ENCODE data around the gene SLC7A4. TPM values are rescaled to one million over a fixed set of nuclear protein-coding genes. Genes with fewer than 3 reads are reported as not detected.
"Not testable (repeated sequence)": the region's sequence is repeated elsewhere in the genome, so short reads cannot be mapped to it uniquely, and the experiment has no call there.

Gene SLC7A4
- total RNA-seq, 3 donors from 2014 or later: 0.10 to 0.13 TPM; not detected in 1

DNA sequence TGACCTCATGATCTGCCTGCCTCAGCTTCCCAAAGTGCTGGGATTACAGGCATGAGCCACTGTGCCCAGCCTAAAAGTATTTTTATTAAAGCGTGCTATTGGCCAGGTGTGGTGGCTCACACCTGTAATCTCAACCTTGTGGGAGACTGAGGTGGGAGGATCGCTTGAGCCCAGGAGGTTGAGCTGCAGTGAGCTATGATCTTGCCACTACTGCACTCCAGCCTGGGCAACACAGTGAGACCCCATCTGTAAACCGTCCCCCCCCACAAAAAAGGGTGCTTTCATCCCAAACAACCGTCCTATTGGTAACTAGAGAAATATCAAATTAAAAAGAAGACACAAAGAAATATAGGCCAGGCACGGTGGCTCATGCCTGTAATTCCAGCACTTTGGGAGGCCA, 6.8 kb upstream of the SLC7A4 start:
- H3K9me3 Mint-ChIP-seq; DNase-seq; ATAC-seq; H3K36me3 Mint-ChIP-seq (ENCODE audit: insufficient read depth); H3K4me1 Mint-ChIP-seq (ENCODE audit: low read depth); H3K4me3 Mint-ChIP-seq: not testable (repeated sequence)
- H3K27me3 Mint-ChIP-seq (ENCODE audit: low read depth): peaks cover 20% of the 10 kb centered on the region

DNA sequence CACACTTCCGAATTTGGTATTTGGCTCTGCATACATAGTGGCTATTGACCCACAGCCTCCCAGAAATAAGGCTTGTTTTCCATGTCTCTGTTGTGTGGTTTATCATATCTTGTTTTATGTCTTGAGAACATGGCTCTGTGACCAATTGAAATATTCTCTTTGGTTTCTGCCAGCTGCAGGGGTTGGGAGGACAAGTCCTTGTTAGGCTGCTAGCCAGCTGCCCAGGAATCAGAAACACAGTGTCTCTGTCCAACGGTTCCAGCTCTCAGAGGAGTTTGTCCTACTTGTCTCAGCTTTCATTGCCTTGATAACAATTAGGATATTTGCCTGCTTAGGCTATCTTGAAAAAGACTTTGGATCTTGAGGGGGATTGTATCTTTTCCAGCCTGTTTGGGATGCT, 6.0 kb upstream of the SLC7A4 start:
- peaks cover 4% of the 10 kb centered on the region for H3K4me1 Mint-ChIP-seq (ENCODE audit: low read depth)
- H3K27me3 Mint-ChIP-seq (ENCODE audit: low read depth): peaks cover 16% of the 10 kb centered on the region
- no peak for ATAC-seq
- H3K4me3 Mint-ChIP-seq: no peak overlapping the region
- DNase-seq: no peak
- no peaks in the 10 kb centered on the region for H3K36me3 Mint-ChIP-seq (ENCODE audit: insufficient read depth)
- no peaks in the 10 kb centered on the region for H3K9me3 Mint-ChIP-seq

DNA sequence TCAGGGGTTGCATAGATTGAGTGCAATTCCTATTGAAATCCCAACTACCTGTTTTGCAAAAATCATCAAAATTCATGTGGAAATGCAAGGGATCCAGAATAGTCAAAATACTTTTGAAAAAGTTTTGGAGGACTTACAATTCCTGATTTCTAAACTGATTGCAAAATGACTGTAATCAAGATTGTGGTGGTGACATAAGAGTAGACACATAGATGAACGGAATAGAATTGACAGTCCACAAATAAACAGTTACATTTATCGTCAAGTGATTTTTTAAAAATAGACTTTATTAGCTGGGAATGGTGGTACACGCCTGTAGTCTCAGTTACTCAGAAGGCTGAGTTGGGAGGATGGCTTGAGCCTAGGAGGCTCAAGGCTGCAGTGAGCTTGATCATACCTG, 2.6 kb upstream of the SLC7A4 start:
- Mint-ChIP-seq H3K9me3 (no peaks in the 10 kb centered on the region), H3K36me3 (ENCODE audit: insufficient read depth) (no peaks in the 10 kb centered on the region), H3K4me3 (no peak overlapping the region), H3K27me3 (ENCODE audit: low read depth) (peaks cover 28% of the 10 kb centered on the region), H3K4me1 (ENCODE audit: low read depth) (no peaks in the 10 kb centered on the region)
- ATAC-seq (no peak), DNase-seq (no peak)

DNA sequence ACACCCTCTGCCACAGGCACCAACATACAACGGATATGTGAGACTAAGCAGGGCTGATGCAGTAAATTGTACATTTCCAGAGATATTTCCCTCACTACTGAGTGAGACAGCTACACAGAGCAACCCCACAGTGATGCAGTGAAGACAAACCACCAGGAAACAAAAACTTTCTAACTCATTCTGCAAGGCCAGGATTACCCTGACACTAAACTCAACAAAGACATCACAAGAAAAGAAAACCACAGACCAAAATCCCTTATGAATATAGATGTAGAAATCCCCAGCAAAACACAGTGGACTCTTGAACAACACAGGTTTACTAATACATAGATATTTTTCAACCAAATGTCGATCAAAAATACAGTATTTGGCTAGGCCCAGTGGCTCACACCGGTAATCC, 1.5 kb upstream of the SLC7A4 start:
- no peaks in the 10 kb centered on the region for H3K36me3 Mint-ChIP-seq (ENCODE audit: insufficient read depth)
- DNase-seq (no peak), ATAC-seq (peak in 1 of 2 donors; percentile 23)
- no peaks in the 10 kb centered on the region for H3K4me1 Mint-ChIP-seq (ENCODE audit: low read depth)
- no peak overlapping the region for H3K4me3 Mint-ChIP-seq
- peaks cover 35% of the 10 kb centered on the region for H3K27me3 Mint-ChIP-seq (ENCODE audit: low read depth)
- no peaks in the 10 kb centered on the region for H3K9me3 Mint-ChIP-seq

DNA sequence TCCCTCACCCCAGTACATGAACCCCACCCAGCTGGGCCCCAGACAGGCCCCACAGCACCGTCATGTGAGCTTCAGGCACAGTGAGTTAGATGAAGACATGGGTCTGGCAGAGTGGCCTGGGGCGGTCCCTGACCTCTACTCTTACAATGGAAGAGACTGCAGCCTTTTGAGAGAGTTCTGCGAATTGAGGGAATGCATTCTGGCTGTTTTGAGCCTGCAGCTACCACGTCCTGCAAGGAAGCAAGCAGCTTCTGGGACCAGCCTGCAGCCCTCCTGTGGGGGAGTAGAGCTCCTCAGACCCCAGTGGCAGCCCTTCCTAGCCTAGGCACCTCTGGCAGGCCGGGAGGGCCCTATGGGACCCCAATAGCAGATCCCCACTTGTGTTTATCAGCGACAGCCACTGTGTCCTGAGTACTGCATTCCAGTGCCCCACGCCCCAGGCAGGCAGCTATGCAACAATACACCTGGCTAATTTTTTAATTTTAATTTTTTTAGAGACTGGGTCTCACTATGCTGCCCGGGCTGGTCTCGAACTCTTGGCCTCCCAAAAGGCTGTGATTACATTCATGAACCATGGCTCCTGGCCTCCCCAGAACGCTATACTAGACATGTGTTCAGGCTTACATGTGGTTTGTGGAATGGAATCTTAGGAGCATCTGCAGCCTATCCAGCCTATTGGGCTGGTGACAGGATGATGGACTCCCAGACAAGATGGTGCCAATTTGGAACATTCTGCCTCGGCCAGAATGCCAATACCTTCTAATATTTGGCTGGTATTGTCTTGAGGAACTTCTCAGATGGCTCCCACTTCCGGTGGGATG, 717 bp upstream of the SLC7A4 start:
- Mint-ChIP-seq H3K9me3 (no peaks in the 10 kb centered on the region), H3K27me3 (ENCODE audit: low read depth) (peaks cover 35% of the 10 kb centered on the region), H3K36me3 (ENCODE audit: insufficient read depth) (no peaks in the 10 kb centered on the region), H3K4me1 (ENCODE audit: low read depth) (no peaks in the 10 kb centered on the region), H3K4me3 (no peak overlapping the region)
- ATAC-seq (no peak), DNase-seq (no peak)

DNA sequence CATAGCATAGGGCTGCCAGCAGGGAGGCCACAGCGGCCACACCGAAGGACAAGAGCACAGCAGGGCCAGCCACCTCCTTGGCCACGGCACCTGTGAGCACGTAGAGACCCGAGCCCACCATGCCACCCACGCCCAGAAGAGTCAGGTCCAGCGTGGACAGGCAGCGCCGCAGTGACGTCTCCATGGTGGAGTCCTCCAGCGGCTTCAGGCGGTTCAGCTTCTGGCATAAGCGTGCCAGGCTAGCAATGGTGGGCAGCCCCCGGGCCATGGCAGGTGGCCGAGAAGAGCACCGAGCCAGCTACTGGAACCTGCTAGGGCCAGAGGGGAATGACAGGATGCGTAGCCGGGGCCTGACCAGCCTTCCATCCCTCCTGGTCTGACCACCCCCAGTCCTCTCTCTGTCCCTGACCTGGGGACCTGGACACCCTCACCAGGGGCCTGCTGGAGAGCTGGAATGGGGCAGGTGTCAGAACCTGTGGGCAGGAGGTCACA, 770 bp downstream of the SLC7A4 start:
- no peaks in the 10 kb centered on the region for H3K4me1 Mint-ChIP-seq (ENCODE audit: low read depth)
- no peak for ATAC-seq
- H3K4me3 Mint-ChIP-seq: no peak overlapping the region
- no peaks in the 10 kb centered on the region for H3K9me3 Mint-ChIP-seq
- no peak for DNase-seq
- peaks cover 35% of the 10 kb centered on the region for H3K27me3 Mint-ChIP-seq (ENCODE audit: low read depth)
- H3K36me3 Mint-ChIP-seq (ENCODE audit: insufficient read depth): no peaks in the 10 kb centered on the region

DNA sequence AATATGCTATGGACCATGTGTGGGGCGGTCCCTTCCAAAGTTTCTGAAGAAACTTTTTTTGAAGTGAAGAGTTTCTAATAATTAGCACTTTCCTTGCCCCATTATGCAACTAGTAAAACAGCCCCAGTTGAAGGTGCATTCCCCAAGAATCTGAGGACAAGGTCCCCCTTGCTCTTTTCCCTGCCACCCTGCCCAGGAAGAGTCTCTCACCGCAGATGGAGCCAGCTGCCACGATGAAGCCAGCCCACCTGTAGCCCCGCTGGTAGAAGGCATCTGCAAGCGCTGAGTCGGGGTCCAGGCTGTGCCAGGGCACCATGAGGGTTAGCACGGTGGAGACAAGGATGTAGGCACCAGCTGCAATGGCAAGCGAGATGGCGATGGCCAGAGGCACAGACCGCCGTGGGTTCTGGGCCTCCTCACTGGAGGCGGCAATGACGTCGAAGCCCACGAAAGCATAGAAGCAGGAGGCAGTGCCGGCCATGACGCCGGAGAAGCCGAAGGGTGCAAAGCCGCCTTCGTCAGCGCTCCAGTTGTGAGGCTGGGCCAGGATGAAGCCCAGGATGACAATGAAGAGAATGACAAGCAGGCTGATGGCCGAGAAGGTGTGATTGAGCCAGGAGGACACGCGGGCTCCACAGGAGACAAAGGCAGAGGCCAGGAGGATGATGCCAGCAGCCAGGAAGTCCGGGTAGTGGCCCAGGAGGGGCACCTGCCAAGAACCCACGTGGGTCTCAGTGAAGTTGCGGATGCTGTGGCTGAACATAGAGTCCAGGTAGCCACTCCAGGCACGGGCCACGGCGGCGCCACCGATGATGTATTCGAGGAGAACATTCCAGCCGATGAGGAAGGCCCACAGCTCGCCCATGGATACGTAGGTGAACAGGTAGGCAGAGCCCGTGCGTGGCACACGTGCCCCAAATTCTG, 1.5 kb downstream of the SLC7A4 start:
- Mint-ChIP-seq H3K27me3 (ENCODE audit: low read depth) (peaks cover 35% of the 10 kb centered on the region), H3K9me3 (no peaks in the 10 kb centered on the region), H3K36me3 (ENCODE audit: insufficient read depth) (no peaks in the 10 kb centered on the region), H3K4me3 (no peak overlapping the region), H3K4me1 (ENCODE audit: low read depth) (no peaks in the 10 kb centered on the region)
- no peak for ATAC-seq
- no peak for DNase-seq

DNA sequence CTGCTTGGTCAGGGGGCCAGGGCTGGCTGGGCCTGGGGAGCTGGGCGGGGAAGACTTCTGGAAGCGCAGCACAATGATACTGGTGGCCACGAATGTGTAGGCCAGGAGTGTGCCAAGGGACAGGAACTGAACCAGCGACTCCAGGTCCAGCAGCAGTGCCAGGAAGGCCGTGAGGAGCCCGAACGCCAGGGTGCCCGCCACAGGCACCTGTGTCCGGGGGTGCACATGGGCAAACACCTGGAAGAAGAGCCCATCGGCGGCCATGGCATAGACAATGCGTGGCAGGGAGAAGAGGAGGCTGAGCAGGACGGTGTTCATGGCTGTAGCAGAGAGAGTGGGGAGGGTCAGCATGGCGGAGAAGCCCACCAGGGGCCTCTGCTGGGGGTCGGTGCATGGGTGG, 2.3 kb downstream of the SLC7A4 start:
- H3K4me1 Mint-ChIP-seq (ENCODE audit: low read depth): peaks cover 8% of the 10 kb centered on the region
- H3K9me3 Mint-ChIP-seq: no peaks in the 10 kb centered on the region
- H3K4me3 Mint-ChIP-seq: no peak overlapping the region

DNA sequence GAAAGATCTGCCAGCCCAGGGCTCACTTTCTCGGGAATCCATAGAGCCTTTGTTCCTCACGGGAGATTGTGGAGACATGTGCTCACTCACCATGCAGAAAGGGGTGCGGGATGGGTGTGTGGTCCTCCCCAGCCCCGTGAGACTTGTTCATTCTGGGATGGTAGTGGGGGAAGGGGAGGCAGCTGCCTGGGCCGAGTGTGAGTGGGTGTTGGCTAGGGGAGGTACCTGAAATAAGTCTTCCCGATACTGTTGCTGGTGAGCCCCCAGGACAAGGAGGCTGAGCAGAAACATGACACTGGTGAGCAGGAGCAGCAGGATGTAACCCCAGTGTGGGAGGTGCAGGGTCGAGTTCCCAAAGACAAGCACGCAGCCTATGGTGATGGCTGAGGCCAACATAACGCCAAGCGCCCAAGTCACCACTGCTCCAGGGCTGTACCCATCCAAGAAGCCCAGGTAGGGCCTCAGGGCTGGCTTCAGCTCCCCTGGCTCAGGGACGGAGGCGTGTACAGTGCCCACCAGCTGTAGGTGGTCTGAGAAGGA, 2.8 kb downstream of the SLC7A4 start:
- H3K9me3 Mint-ChIP-seq: no peaks in the 10 kb centered on the region
- no peak for ATAC-seq
- no peak for DNase-seq
- H3K27me3 Mint-ChIP-seq (ENCODE audit: low read depth): peaks cover 33% of the 10 kb centered on the region
- no peaks in the 10 kb centered on the region for H3K36me3 Mint-ChIP-seq (ENCODE audit: insufficient read depth)
- no peak overlapping the region for H3K4me3 Mint-ChIP-seq
- peaks cover 10% of the 10 kb centered on the region for H3K4me1 Mint-ChIP-seq (ENCODE audit: low read depth)

More for the DNA sequence above, 2.3 kb downstream of the SLC7A4 start:
- Mint-ChIP-seq H3K27me3 (ENCODE audit: low read depth) (peaks cover 35% of the 10 kb centered on the region), H3K36me3 (ENCODE audit: insufficient read depth) (no peaks in the 10 kb centered on the region)
- DNase-seq: no peak
- ATAC-seq: no peak

DNA sequence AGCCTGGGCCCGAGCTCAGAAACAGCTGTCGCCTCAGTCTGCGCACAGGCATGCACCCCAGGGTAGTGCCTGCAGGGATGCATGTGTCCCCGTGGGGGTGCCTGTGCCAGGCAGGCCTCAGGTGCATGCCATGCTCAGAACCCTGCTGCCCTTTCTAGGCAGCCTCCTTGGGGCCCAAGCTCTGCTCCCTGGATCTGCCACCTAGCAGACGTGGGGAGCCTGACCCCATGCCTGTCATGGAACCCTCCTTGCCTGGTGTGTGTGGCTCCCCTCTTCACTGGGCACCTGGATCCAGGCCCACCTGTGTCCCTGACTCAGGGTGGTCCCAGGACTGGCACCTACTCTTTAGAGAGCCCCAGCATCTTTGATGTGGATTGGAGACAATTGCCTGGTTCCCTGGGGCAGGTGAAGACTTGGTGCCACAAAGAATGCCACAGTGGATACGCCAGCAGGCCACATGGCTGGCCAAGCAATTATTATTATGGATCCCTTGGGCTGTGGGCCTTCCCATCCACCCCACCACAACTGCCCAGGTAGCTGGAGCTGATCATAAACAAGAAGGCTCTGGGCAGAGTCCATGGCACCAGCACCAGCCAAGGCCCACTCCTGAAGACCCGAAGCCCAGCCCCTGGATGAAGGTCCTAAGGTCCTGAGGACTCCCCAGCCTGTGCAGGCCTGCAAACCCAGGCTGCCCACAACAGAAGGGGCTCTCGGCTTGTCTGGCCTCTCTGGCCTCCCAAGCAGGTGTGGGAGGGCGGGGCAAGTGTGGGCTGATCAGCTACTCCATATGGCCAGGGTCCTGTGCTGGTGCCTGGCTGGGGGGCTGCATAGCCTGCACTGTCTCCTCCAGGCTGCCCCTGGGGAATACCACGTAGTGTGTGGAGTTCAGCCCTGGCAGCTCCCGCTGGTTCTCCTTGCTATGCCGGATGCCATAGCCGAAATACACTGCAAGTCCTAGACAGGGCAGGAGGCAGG, 3.8 kb downstream of the SLC7A4 start:
- DNase-seq: no peak
- Mint-ChIP-seq H3K4me3 (no peak overlapping the region), H3K4me1 (ENCODE audit: low read depth) (peaks cover 10% of the 10 kb centered on the region), H3K9me3 (no peaks in the 10 kb centered on the region), H3K36me3 (ENCODE audit: insufficient read depth) (no peaks in the 10 kb centered on the region), H3K27me3 (ENCODE audit: low read depth) (peaks cover 31% of the 10 kb centered on the region)
- no peak for ATAC-seq

DNA sequence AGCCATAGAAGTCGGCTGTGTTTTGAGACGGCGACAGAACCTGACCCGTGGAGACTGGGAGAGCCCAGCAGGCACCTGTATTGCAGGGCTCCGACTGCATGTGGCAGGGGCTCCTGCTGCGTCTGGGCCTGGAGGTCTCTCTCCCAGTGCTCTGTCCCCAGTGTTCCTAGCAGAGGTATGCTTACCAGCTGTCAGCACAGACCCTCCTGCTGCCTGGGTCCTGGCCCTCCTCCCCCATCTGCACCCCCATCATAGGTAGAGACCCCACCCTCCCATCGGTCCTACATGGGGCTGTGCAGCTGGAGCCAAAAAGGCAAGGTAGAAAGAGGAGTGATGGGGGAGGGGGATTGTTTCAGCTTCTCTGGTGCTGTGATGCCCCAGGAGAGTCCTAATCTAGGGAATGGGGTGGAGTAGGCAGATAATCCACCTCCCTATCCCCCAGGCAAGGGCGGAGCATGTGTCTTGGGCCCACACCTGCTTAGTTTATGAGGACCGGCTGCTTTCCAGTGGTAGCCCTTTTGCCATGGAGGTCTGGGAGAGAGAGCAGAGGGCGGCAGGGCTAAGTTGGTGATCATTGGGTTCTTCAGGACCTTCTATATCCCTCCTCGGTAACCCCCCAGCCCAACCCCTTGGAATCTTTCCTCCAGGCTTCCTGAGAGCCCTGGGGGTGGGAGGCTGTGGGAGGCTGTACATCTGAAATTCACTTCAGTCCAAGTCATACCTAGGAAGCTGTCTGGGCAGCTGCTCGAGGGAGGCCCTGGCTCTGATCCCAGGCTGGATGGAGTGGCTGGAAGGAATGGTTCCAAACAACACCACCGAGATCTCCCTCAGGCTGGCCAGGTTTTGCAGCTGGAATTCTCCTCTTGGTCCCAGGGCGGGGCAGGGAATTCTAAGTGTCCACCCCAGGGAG, 5.3 kb downstream of the SLC7A4 start:
- ATAC-seq: no peak
- Mint-ChIP-seq H3K27me3 (ENCODE audit: low read depth) (peaks cover 25% of the 10 kb centered on the region), H3K4me1 (ENCODE audit: low read depth) (peaks cover 10% of the 10 kb centered on the region), H3K36me3 (ENCODE audit: insufficient read depth) (no peaks in the 10 kb centered on the region), H3K9me3 (no peaks in the 10 kb centered on the region), H3K4me3 (no peak overlapping the region)
- no peak for DNase-seq

DNA sequence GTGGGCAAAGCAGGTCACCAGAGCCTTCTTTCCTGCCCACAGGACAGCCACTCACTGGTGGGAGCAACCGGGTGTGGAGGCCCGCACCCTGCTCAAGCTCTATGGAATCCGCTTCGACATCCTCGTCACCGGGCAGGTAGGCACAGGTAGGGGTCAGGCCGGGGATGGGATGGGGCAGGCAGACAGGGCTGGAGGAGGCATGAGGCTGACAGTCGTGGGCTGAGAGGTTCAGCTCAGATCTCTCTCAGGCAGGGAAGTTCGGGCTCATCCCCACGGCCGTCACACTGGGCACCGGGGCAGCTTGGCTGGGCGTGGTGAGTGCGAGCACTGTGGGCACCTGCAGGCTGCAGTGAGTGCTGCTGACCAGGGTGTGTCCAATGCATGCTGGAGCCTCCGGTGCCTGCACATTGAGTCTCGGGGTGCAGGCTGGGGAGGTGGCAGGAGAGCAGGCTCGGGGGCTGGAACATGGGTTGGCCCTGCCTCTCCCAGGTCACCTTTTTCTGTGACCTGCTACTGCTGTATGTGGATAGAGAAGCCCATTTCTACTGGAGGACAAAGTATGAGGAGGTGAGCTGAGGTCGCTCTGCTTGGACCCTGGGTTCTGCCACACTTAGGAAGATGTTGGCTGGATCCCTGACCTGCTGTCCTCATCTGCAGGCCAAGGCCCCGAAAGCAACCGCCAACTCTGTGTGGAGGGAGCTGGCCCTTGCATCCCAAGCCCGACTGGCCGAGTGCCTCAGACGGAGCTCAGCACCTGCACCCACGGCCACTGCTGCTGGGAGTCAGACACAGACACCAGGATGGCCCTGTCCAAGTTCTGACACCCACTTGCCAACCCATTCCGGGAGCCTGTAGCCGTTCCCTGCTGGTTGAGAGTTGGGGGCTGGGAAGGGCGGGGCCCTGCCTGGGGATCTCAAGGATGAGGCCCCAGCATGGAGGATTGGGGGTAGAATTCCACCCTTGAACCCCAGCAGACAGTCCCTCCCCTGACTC, 6.3 kb downstream of the SLC7A4 start:
- Mint-ChIP-seq H3K36me3 (ENCODE audit: insufficient read depth) (no peaks in the 10 kb centered on the region), H3K4me1 (ENCODE audit: low read depth) (peaks cover 10% of the 10 kb centered on the region), H3K4me3 (no peak overlapping the region), H3K27me3 (ENCODE audit: low read depth) (peaks cover 23% of the 10 kb centered on the region), H3K9me3 (no peaks in the 10 kb centered on the region)
- DNase-seq (no peak), ATAC-seq (no peak)
